Activated B cell treated with CpG ODN at 0.5 μM for 24 hours (primary cell): ENCODE data around the gene IFNAR2. TPM values are rescaled to one million over a fixed set of nuclear protein-coding genes. Genes with fewer than 3 reads are reported as not detected.

Source experiments
- ATAC-seq: fragments of 200-7000 bp; cut with Tn5 transposase; one replicate; pipeline ENCODE4 v1.10.0; 2021; ENCODE audit warnings: low read depth, mild to moderate bottlenecking, moderate library complexity
- CTCF ChIA-PET: fragments of 350-600 bp; sonication (Branson Sonifier 250); formaldehyde crosslinking; loops from one replicate; lab custom pipeline; 2021; ENCODE audit warnings: antibody characterized with exemption; lab: Charles Lee
- POLR2A ChIA-PET: fragments of 350-600 bp; sonication (Branson Sonifier 250); formaldehyde crosslinking; loops from one replicate; lab custom pipeline; 2021; ENCODE audit warnings: antibody characterized with exemption; lab: Charles Lee
- DNase-seq: peaks from one replicate; pipeline ENCODE4 v3.0.0; 2022
- H3K27ac Mint-ChIP-seq: one replicate; pipeline ENCODE4 v1.8.0; 2020; ENCODE audit warnings: mixed read lengths
- H3K27me3 Mint-ChIP-seq: one replicate; pipeline ENCODE4 v1.8.0; 2021; ENCODE audit warnings: mixed read lengths
- H3K36me3 Mint-ChIP-seq: one replicate; pipeline ENCODE4 v1.8.0; 2021; ENCODE audit warnings: low read depth, mixed read lengths
- H3K4me1 Mint-ChIP-seq: one replicate; pipeline ENCODE4 v1.8.0; 2021; ENCODE audit warnings: mixed read lengths
- H3K4me3 Mint-ChIP-seq: one replicate; pipeline ENCODE4 v1.8.0; 2020; ENCODE audit warnings: mild to moderate bottlenecking, mixed read lengths
- H3K9me3 Mint-ChIP-seq: one replicate; pipeline ENCODE4 v1.8.0; 2020; ENCODE audit warnings: mixed read lengths
- CTCF ChIP-seq: fragments of 200-600 bp; IDR thresholded peaks from one replicate; pipeline ENCODE4 v1.8.0; 2022; ENCODE audit warnings: antibody characterized with exemption, mild to moderate bottlenecking
- intact Hi-C: fragments of 100-400 bp; cut with micrococcal nuclease; formaldehyde crosslinking; loops from one replicate; pipeline ENCODE4 v1.15.1; 2024
- total RNA-seq: library from RNA; stranded (reverse); gene quantifications from 2 replicates; pipeline ENCODE4 v1.2.3, GENCODE V29; 2022

IFNAR2 gene
- total RNA-seq, 1 donor from 2014 or later: 29.2 TPM

- ChIA-PET POLR2A (interaction anchor here (1.5 kb wide), 1 partner anchor 57 kb away, joined by 4 read pairs; no protein-coding TSS in a partner anchor), CTCF (no interaction called here)
- Mint-ChIP-seq H3K9me3 (peaks cover 6% of the 10 kb centered on the region), H3K36me3 (no peaks in the 10 kb centered on the region), H3K27ac (no peak overlapping the region), H3K4me3 (no peak overlapping the region), H3K27me3 (no peaks in the 10 kb centered on the region), H3K4me1 (peaks cover 68% of the 10 kb centered on the region)
- DNase-seq (no peak), ATAC-seq (no peak)
- TF ChIP-seq CTCF: no peak
- intact Hi-C loops: no loop called here
Observed at GRCh38 chr21:33211732-33212131, 18.0 kb upstream of the IFNAR2 start.

- peaks cover 6% of the 10 kb centered on the region for H3K9me3 Mint-ChIP-seq
- no peak for TF ChIP-seq CTCF
- H3K27ac Mint-ChIP-seq: peak overlapping the region; percentile 27
- DNase-seq (no peak), ATAC-seq (no peak)
- intact Hi-C loops: no loop called here
- ChIA-PET POLR2A (interaction anchor here (1.5 kb wide), 1 partner anchor 56 kb away, joined by 4 read pairs; no protein-coding TSS in a partner anchor), CTCF (no interaction called here)
- no peak overlapping the region for H3K4me3 Mint-ChIP-seq
- H3K27me3 Mint-ChIP-seq: no peaks in the 10 kb centered on the region
- peaks cover 68% of the 10 kb centered on the region for H3K4me1 Mint-ChIP-seq
- H3K36me3 Mint-ChIP-seq: no peaks in the 10 kb centered on the region
Observed at GRCh38 chr21:33212159-33212851, 17.4 kb upstream of the IFNAR2 start.

GRCh38 chr21:33214056-33214455 is 15.7 kb upstream of the IFNAR2 start:
- Mint-ChIP-seq H3K4me3 (no peak overlapping the region), H3K4me1 (peaks cover 67% of the 10 kb centered on the region)
- no peak for DNase-seq

GRCh38 chr21:33217138-33217520 is 12.6 kb upstream of the IFNAR2 start:
- ATAC-seq: no peak

More at GRCh38 chr21:33214056-33214455, 15.7 kb upstream of the IFNAR2 start:
- H3K27ac Mint-ChIP-seq: peak overlapping the region; percentile 72
- no peaks in the 10 kb centered on the region for H3K36me3 Mint-ChIP-seq
- TF ChIP-seq CTCF: no peak
- ATAC-seq: no peak
- ChIA-PET POLR2A (interaction anchor here (0.7 to 1.4 kb wide), 3 partner anchors 95 to 167 kb away, joined by 3 to 5 read pairs (median 4); partner anchors contain the start of gene IFNAR1), CTCF (interaction anchor here (1.7 kb wide), 1 partner anchor 14 kb away, joined by 5 read pairs; no protein-coding TSS in a partner anchor)
- intact Hi-C loops: no loop called here
- H3K9me3 Mint-ChIP-seq: peaks cover 2% of the 10 kb centered on the region
- H3K27me3 Mint-ChIP-seq: no peaks in the 10 kb centered on the region

More at GRCh38 chr21:33217138-33217520, 12.6 kb upstream of the IFNAR2 start:
- Mint-ChIP-seq H3K4me1 (peaks cover 64% of the 10 kb centered on the region), H3K4me3 (no peak overlapping the region), H3K9me3 (peaks cover 2% of the 10 kb centered on the region), H3K27me3 (no peaks in the 10 kb centered on the region), H3K27ac (peak overlapping the region; percentile 84), H3K36me3 (no peaks in the 10 kb centered on the region)
- no peak for TF ChIP-seq CTCF
- DNase-seq: no peak
- intact Hi-C loops: no loop called here
- ChIA-PET CTCF (interaction anchor here (0.7 kb wide), 1 partner anchor 13 kb away, joined by 6 read pairs; no protein-coding TSS in a partner anchor), POLR2A (interaction anchor here (0.6 to 1.0 kb wide), 4 partner anchors 40 to 446 kb away, joined by 3 to 8 read pairs (median 5); partner anchors contain the start of gene PAXBP1)
